A673 (cell line): ENCODE data around the gene ANKS1B. TPM values are rescaled to one million over a fixed set of nuclear protein-coding genes. Genes with fewer than 3 reads are reported as not detected.

Experiments
- BruUV-seq: library from RNA; stranded (reverse); fragments of 400-500 nt; replicated peaks from 2 replicates; lab custom pipeline; 2021; lab: Mats Ljungman, UMichigan
- CTCF ChIA-PET: fragments of 300-600 bp; sonication (Branson Sonifier 250); formaldehyde crosslinking; loops from one replicate; lab custom pipeline; 2022; ENCODE audit warnings: antibody characterized with exemption; lab: Charles Lee
- POLR2A ChIA-PET: fragments of 300-600 bp; sonication (Branson Sonifier 250); formaldehyde crosslinking; loops from one replicate; lab custom pipeline; 2022; ENCODE audit warnings: antibody characterized with exemption; ENCODE audit not compliant: low non-redundant PET; lab: Charles Lee
- DNase-seq: peaks from one replicate; pipeline ENCODE4 v3.0.0-alpha.2; 2015; ENCODE audit warnings: low spot score
- H3K27ac ChIP-seq: fragments of 200-600 bp; sonication (generic); 2 replicates; pipeline ENCODE4 v1.5.1; 2016; ENCODE audit warnings: mixed run types, low read depth, mild to moderate bottlenecking, mixed read lengths, antibody characterized with exemption, low read length; ENCODE audit not compliant: poor library complexity, severe bottlenecking
- H3K27me3 ChIP-seq: fragments of 200-600 bp; sonication (generic); replicated peaks from 2 replicates; pipeline ENCODE4 v1.6.1; 2017; ENCODE audit warnings: mixed run types, low read depth, mild to moderate bottlenecking, mixed read lengths, antibody characterized with exemption, low read length; ENCODE audit not compliant: insufficient read depth, poor library complexity
- H3K36me3 ChIP-seq: fragments of 200-600 bp; sonication (generic); 2 replicates; pipeline ENCODE4 v1.6.1; 2016; ENCODE audit warnings: mixed run types, mild to moderate bottlenecking, mixed read lengths, antibody characterized with exemption, low read length; ENCODE audit not compliant: insufficient read depth, poor library complexity, severe bottlenecking
- H3K4me1 ChIP-seq: fragments of 200-600 bp; sonication (generic); 2 replicates; pipeline ENCODE4 v1.6.1; 2017; ENCODE audit warnings: mixed run types, mild to moderate bottlenecking, mixed read lengths, antibody characterized with exemption, low read length; ENCODE audit not compliant: insufficient read depth, poor library complexity, severe bottlenecking
- H3K4me3 ChIP-seq: fragments of 200-600 bp; sonication (generic); 2 replicates; pipeline ENCODE4 v1.5.1; 2016; ENCODE audit warnings: low read depth, mixed run types, mild to moderate bottlenecking, mixed read lengths, low read length; ENCODE audit not compliant: poor library complexity, severe bottlenecking
- H3K9me3 ChIP-seq: fragments of 200-600 bp; sonication (generic); 2 replicates; pipeline ENCODE4 v1.6.1; 2016; ENCODE audit warnings: mixed run types, low read depth, mild to moderate bottlenecking, mixed read lengths, antibody characterized with exemption, low read length; ENCODE audit not compliant: poor library complexity, severe bottlenecking
- CTCF ChIP-seq: fragments of 300-800, 200-600 bp; sonication (generic); conservative IDR thresholded peaks from 2 replicates; pipeline ENCODE4 v1.5.1; 2017; ENCODE audit warnings: low read depth, mild to moderate bottlenecking, antibody characterized with exemption, low read length, moderate library complexity, mixed read lengths
- EZH2 ChIP-seq: fragments of 200-600 bp; sonication (generic); IDR thresholded peaks from 2 replicates; pipeline ENCODE4 v1.6.1; 2017; ENCODE audit warnings: borderline replicate concordance, low read depth, mild to moderate bottlenecking, mixed read lengths, antibody characterized with exemption, low read length; ENCODE audit not compliant: poor library complexity, severe bottlenecking
- intact Hi-C: fragments of 100-400 bp; cut with micrococcal nuclease; formaldehyde crosslinking; loops from one replicate; pipeline ENCODE4 v1.10.0; 2022; ENCODE audit not compliant: unreplicated experiment
- total RNA-seq: library from RNA; stranded (reverse); gene quantifications from 2 replicates; pipeline ENCODE4 v1.2.3, GENCODE V29; 2021

The ANKS1B gene
- total RNA-seq, 1 experiment from 2014 or later: 0.99 TPM

GRCh38 chr12:99435095-99435791 is 549.5 kb downstream of the ANKS1B start:
- DNase-seq: no peak
- no peaks in the 10 kb centered on the region for H3K4me1 ChIP-seq
- BruUV-seq: no TSS peak
- intact Hi-C loops: no loop called here
- H3K27ac ChIP-seq: no peak overlapping the region
- TF ChIP-seq CTCF (no peak), EZH2 (no peak)
- POLR2A ChIA-PET: no interaction called here
- no peaks in the 10 kb centered on the region for H3K27me3 ChIP-seq
- CTCF ChIA-PET: no interaction called here
- no peaks in the 10 kb centered on the region for H3K9me3 ChIP-seq
- H3K4me3 ChIP-seq: no peak overlapping the region
- H3K36me3 ChIP-seq: no peaks in the 10 kb centered on the region

- Histone ChIP-seq H3K4me3 (no peak overlapping the region), H3K4me1 (no peaks in the 10 kb centered on the region), H3K27ac (no peak overlapping the region), H3K27me3 (no peaks in the 10 kb centered on the region), H3K36me3 (no peaks in the 10 kb centered on the region), H3K9me3 (no peaks in the 10 kb centered on the region)
- no TSS peak for BruUV-seq
- TF ChIP-seq CTCF: no peak
- DNase-seq: no peak
- intact Hi-C loops: no loop called here
- ChIA-PET CTCF (no interaction called here), POLR2A (no interaction called here)
Observed at GRCh38 chr12:99433155-99433554, 551.6 kb downstream of the ANKS1B start.

- CTCF ChIA-PET: no interaction called here
- POLR2A ChIA-PET: no interaction called here
- H3K27ac ChIP-seq: no peak overlapping the region
- H3K9me3 ChIP-seq: no peaks in the 10 kb centered on the region
- no peak for DNase-seq
- no TSS peak for BruUV-seq
- H3K27me3 ChIP-seq: no peaks in the 10 kb centered on the region
- no peaks in the 10 kb centered on the region for H3K4me1 ChIP-seq
- intact Hi-C loops: no loop called here
- no peak overlapping the region for H3K4me3 ChIP-seq
- TF ChIP-seq EZH2 (no peak), CTCF (no peak)
- H3K36me3 ChIP-seq: no peaks in the 10 kb centered on the region
Observed at GRCh38 chr12:99431203-99431602, 553.5 kb downstream of the ANKS1B start.
